Skeletal muscle satellite cell (primary cell): ENCODE data around the gene TBC1D10A.

Source experiments
- H3K27me3 ChIP-seq: 2 replicates; pipeline ENCODE4 v1.7.0; 2013; ENCODE audit warnings: low read length; ENCODE audit not compliant: control insufficient read depth, insufficient read depth
- H3K36me3 ChIP-seq: 2 replicates; pipeline ENCODE4 v1.7.0; 2013; ENCODE audit warnings: mild to moderate bottlenecking, control low read depth, low read length; ENCODE audit not compliant: insufficient read depth
- H3K4me1 ChIP-seq: 2 replicates; pipeline ENCODE4 v1.7.0; 2013; ENCODE audit warnings: low read length; ENCODE audit not compliant: control insufficient read depth, insufficient read depth
- H3K4me2 ChIP-seq: 2 replicates; pipeline ENCODE4 v1.7.0; 2013; ENCODE audit warnings: mild to moderate bottlenecking, low read length
- H3K4me3 ChIP-seq: 2 replicates; pipeline ENCODE4 v1.7.0; 2013; ENCODE audit warnings: low read length
- H3K9ac ChIP-seq: 2 replicates; pipeline ENCODE4 v1.7.0; 2013; ENCODE audit warnings: mild to moderate bottlenecking, low read depth, low read length, moderate library complexity
- H3K9me3 ChIP-seq: replicated peaks from 2 replicates; pipeline ENCODE4 v1.7.0; 2013; ENCODE audit warnings: mild to moderate bottlenecking, control low read depth, low read length

TBC1D10A gene

GRCh38 chr22:30305906-30306626, 20.7 kb downstream of the TBC1D10A start:
- no peak overlapping the region for H3K9ac ChIP-seq
- no peaks in the 10 kb centered on the region for H3K9me3 ChIP-seq
- H3K27me3 ChIP-seq, result no peaks in the 10 kb centered on the region
- peaks cover 40% of the 10 kb centered on the region for H3K4me1 ChIP-seq
- no peak overlapping the region for H3K4me3 ChIP-seq
- H3K4me2 ChIP-seq, result no peak overlapping the region
- H3K36me3 ChIP-seq, result peaks cover 6% of the 10 kb centered on the region

- Histone ChIP-seq H3K4me3 (no peak overlapping the region), H3K36me3 (peaks cover 10% of the 10 kb centered on the region), H3K9ac (no peak overlapping the region), H3K4me1 (peaks cover 35% of the 10 kb centered on the region), H3K4me2 (no peak overlapping the region), H3K9me3 (no peaks in the 10 kb centered on the region), H3K27me3 (no peaks in the 10 kb centered on the region)
These were observed 21.2 kb downstream of the TBC1D10A start for GRCh38 chr22:30305519-30305905.

GRCh38 chr22:30304495-30305244, 22.1 kb downstream of the TBC1D10A start:
- Histone ChIP-seq H3K4me2 (no peak overlapping the region), H3K9me3 (no peaks in the 10 kb centered on the region), H3K4me1 (peaks cover 31% of the 10 kb centered on the region), H3K4me3 (no peak overlapping the region), H3K9ac (no peak overlapping the region), H3K36me3 (peaks cover 14% of the 10 kb centered on the region), H3K27me3 (no peaks in the 10 kb centered on the region)

GRCh38 chr22:30302810-30303138, 24.0 kb downstream of the TBC1D10A start:
- peaks cover 31% of the 10 kb centered on the region for H3K4me1 ChIP-seq
- H3K27me3 ChIP-seq, result no peaks in the 10 kb centered on the region
- H3K9me3 ChIP-seq, result no peaks in the 10 kb centered on the region
- no peak overlapping the region for H3K4me2 ChIP-seq
- no peak overlapping the region for H3K4me3 ChIP-seq
- no peak overlapping the region for H3K9ac ChIP-seq
- peaks cover 30% of the 10 kb centered on the region for H3K36me3 ChIP-seq

- peaks cover 34% of the 10 kb centered on the region for H3K36me3 ChIP-seq
- peaks cover 31% of the 10 kb centered on the region for H3K4me1 ChIP-seq
- H3K27me3 ChIP-seq, result no peaks in the 10 kb centered on the region
- H3K9me3 ChIP-seq, result no peaks in the 10 kb centered on the region
- H3K9ac ChIP-seq, result no peak overlapping the region
- H3K4me2 ChIP-seq, result no peak overlapping the region
- H3K4me3 ChIP-seq, result no peak overlapping the region
These were observed 24.5 kb downstream of the TBC1D10A start for GRCh38 chr22:30301995-30302809.

- H3K9ac ChIP-seq, result no peak overlapping the region
- H3K4me1 ChIP-seq, result peaks cover 16% of the 10 kb centered on the region
- no peak overlapping the region for H3K4me2 ChIP-seq
- H3K36me3 ChIP-seq, result peaks cover 60% of the 10 kb centered on the region
- no peaks in the 10 kb centered on the region for H3K9me3 ChIP-seq
- no peaks in the 10 kb centered on the region for H3K27me3 ChIP-seq
- H3K4me3 ChIP-seq, result no peak overlapping the region
These were observed 27.4 kb downstream of the TBC1D10A start for GRCh38 chr22:30299322-30299721.

GRCh38 chr22:30297991-30298701, 28.6 kb downstream of the TBC1D10A start:
- Histone ChIP-seq H3K4me1 (peaks cover 13% of the 10 kb centered on the region), H3K36me3 (peaks cover 72% of the 10 kb centered on the region), H3K4me3 (no peak overlapping the region), H3K27me3 (no peaks in the 10 kb centered on the region), H3K9me3 (no peaks in the 10 kb centered on the region), H3K9ac (no peak overlapping the region), H3K4me2 (no peak overlapping the region)

- Histone ChIP-seq H3K4me1 (peaks cover 9% of the 10 kb centered on the region), H3K9ac (no peak overlapping the region), H3K36me3 (peaks cover 76% of the 10 kb centered on the region), H3K9me3 (no peaks in the 10 kb centered on the region), H3K4me2 (no peak overlapping the region), H3K4me3 (no peak overlapping the region), H3K27me3 (no peaks in the 10 kb centered on the region)
These were observed 29.3 kb downstream of the TBC1D10A start for GRCh38 chr22:30297276-30297990.

GRCh38 chr22:30296833-30297232, 29.9 kb downstream of the TBC1D10A start:
- no peak overlapping the region for H3K4me3 ChIP-seq
- no peak overlapping the region for H3K4me2 ChIP-seq
- H3K9me3 ChIP-seq, result no peaks in the 10 kb centered on the region
- H3K27me3 ChIP-seq, result no peaks in the 10 kb centered on the region
- H3K36me3 ChIP-seq, result peaks cover 80% of the 10 kb centered on the region
- H3K9ac ChIP-seq, result no peak overlapping the region
- H3K4me1 ChIP-seq, result peaks cover 3% of the 10 kb centered on the region

- H3K9me3 ChIP-seq, result no peaks in the 10 kb centered on the region
- H3K36me3 ChIP-seq, result peaks cover 77% of the 10 kb centered on the region
- peaks cover 2% of the 10 kb centered on the region for H3K4me1 ChIP-seq
- no peak overlapping the region for H3K4me2 ChIP-seq
- H3K4me3 ChIP-seq, result no peak overlapping the region
- H3K27me3 ChIP-seq, result no peaks in the 10 kb centered on the region
- H3K9ac ChIP-seq, result no peak overlapping the region
These were observed 30.4 kb downstream of the TBC1D10A start for GRCh38 chr22:30296324-30296723.
